GM19035 (cell line): ENCODE results near the gene MOB3B.
"Not testable (repeated sequence)": the region's sequence is repeated elsewhere in the genome, so short reads cannot be mapped to it uniquely, and the experiment has no call there.

ENCODE experiments used
- ATAC-seq: cut with Tn5 transposase; IDR thresholded peaks from one replicate; pipeline ENCODE4 v1.9.1; 2021; ENCODE audit not compliant: unreplicated experiment

MOB3B gene

DNA sequence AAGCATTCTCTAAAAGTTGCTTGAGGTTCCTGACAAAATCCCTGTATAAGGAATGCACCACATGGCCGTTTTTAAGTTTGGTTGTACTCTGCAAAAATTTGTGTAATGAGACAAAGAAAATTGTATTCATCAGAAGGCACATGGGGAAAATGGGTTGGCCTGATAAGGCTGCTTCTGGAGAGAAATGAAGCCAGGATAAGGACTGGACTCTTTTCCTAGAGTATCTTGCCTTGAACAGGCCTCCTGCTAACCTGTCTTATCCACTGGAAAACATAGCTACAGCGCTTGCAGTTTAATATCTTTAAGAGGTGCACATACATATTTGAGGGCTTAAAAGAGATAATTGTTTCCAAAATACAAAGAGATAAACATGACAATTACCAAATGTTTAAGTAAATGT, 46.9 kb downstream of the MOB3B start:
- ATAC-seq: no peak

- no peak for ATAC-seq
These were observed 51.3 kb downstream of the MOB3B start for GRCh38 chr9:27478322-27478721.

GRCh38 chr9:27476870-27477515, 52.6 kb downstream of the MOB3B start:
- no peak for ATAC-seq

DNA sequence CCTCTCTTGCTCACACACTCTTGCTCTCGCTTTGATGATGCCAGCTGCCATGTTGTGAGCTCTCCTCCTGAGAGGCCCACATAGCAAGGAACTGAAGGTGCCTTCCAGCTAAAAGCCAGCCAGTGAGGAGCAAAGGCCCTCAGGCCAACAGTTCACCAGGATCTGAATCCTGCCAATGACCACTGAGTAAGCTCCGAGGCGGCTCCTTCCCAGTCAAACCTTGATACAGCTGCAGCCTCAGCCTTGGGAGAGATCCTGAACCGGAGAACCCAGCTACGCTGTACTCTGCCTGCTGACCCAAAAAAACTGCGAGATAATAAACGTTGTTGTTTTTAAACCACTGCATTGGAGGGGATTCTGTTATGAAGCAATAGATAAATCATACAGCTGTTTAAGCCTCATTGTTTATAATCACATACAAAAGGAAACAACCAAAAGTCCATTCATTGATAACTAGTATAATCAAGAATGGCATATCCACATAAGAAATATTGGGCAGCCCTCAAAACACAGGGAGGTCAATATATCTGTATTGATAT, 54.5 kb downstream of the MOB3B start:
- no peak for ATAC-seq

GRCh38 chr9:27474305-27474704, 55.3 kb downstream of the MOB3B start:
- no peak for ATAC-seq

DNA sequence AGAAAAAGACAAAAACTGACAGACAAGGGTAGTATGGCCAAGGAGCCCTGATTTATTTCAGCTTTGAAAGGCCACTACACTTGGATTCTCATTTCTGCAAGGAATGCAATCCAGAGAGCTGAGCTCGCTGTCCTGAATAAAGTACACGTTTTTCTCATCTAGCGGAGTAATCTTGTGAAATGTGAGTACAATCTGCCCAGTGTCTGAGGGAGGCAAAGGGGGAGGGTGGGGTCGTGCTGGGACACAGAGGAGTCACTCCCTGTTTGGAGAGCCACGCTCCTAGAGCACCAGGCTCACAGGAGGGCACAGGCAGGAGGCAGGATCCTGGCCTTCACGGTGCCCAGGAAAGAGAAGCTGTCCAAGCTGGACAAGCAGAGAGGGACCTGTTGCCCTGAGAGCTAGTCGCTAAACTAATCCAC, 56.5 kb downstream of the MOB3B start:
- ATAC-seq: no peak

- no peak for ATAC-seq
These were observed 57.4 kb downstream of the MOB3B start for GRCh38 chr9:27472195-27472594.

- ATAC-seq: no peak
These were observed 57.8 kb downstream of the MOB3B start for GRCh38 chr9:27471789-27472188.

GRCh38 chr9:27471366-27471765, 58.2 kb downstream of the MOB3B start:
- no peak for ATAC-seq

- no peak for ATAC-seq
These were observed 59.2 kb downstream of the MOB3B start for GRCh38 chr9:27470291-27470856.

DNA sequence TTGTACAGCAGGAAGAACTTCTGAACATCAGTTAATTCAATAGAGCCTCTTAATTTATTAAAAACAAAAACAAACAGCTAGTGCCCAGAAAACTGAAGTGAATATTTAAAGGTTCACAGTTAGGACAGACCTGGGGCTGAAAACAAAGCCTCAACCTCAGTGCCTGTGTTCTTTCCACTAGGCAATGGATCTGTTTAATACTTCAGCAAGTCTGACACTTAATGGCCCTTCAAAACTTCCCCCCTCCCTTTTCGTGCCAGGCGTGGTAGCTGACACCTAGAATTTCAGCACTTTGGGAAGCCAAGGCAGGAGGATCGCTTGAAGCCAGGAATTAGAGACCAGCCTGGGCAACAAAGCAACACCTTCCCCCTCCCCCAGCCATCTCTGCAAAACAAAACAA, 60.1 kb downstream of the MOB3B start:
- ATAC-seq: no peak

DNA sequence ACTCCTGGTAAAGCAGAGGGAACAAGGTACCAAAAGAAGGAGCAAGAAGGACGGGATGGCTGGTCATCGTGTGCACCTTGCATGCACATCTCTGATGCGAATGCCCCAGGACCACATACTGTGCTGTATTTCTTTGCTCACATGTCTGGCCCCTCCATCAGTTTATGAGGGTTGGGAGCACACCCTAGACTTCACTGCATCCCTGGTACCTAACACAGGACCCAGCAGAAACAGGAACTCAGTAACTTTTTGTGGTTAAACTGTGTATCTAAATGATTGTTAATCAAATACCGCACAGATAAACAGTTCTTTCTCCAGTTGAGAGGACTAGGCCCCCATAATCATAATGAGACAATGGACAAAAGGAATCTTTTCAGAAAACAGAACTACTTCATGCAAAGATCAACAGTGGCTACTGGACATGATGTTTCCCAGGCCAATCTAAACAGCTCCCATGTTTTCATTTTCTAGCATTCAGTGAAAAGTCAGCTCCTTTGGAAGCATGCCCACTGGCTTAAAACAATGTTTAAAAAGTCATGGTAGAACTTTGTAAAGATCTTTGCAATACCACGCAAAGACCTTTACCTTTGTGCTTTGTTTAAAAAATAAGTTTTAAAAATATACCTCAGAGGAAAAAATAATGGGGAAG, 61.0 kb downstream of the MOB3B start:
- no peak for ATAC-seq

DNA sequence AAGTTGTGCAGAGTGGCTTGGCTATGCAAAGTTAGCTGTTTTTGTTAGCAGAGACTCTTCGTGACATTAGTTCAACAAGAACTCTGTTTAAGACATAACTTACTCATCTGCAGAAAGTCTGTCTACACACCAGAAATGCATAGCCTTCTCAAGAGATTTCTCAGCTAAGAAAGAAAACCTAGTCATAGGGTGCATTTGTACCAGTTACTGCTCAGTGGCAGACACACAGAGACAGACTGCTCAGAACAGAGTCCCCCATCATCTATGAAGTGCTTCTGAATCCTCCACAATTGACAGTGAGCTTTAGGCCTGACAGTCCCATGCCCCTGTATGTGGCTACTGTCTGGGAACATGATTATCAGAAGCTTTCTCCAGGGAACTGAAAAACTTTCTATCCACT, 61.6 kb downstream of the MOB3B start:
- ATAC-seq: no peak

- ATAC-seq: no peak
These were observed 62.1 kb downstream of the MOB3B start for GRCh38 chr9:27467486-27467885.

DNA sequence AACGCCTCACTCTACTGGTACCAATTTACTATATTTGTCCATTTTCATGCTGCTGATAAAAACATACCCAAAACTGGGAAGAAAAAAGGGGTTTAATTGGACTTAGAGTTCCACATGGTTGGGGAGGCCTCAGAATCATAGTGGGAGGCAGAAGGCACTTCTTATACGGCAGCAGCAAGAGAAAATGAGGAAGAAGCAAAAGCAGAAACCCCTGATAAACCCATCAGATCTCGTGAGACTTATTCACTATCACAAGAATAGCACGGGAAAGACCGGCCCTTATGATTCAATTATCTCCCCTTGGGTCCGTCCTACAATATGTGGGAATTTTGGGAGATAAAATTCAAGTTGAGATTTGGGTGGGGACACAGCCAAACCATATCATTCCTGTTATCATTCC, 63.1 kb downstream of the MOB3B start:
- ATAC-seq: not testable (repeated sequence)

GRCh38 chr9:27464950-27465349, 64.7 kb downstream of the MOB3B start:
- not testable (repeated sequence) for ATAC-seq

DNA sequence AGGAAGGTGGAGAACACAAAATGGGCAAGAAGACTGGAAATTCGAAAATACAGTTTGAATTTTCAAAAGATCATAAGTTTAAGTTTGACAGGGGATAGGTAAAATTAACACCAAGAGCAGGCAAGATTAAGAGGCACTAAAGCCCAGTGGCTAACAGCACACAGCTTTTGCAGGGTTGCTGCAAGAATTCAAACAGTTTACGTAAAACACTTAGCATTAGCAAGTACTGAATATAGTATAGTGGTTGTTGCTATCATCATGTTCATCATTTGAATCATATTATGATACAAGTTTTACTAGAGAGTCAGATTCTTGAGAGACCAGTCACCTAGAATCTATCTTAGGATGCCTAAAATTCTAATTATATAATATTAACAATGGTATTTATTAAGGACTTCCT, 66.8 kb downstream of the MOB3B start:
- ATAC-seq: no peak

DNA sequence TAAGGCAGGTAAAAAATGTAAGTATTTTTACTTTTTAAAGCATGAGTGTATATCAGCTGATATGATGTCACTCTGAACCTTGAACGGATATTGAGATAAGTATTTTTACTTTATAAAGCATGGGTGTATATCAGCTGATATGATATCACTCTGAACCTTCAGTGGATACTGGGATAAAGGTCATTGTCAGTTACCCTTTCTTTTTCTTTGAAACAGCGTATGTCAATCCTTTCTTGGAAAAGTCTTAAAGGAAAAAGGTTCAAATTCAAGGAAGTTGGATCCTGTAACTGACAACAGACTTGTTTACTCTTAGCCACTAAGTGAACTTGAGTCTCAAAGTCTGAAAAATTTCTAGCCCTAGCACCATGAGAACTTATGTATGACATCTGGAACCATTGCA, 67.2 kb downstream of the MOB3B start:
- ATAC-seq: no peak

DNA sequence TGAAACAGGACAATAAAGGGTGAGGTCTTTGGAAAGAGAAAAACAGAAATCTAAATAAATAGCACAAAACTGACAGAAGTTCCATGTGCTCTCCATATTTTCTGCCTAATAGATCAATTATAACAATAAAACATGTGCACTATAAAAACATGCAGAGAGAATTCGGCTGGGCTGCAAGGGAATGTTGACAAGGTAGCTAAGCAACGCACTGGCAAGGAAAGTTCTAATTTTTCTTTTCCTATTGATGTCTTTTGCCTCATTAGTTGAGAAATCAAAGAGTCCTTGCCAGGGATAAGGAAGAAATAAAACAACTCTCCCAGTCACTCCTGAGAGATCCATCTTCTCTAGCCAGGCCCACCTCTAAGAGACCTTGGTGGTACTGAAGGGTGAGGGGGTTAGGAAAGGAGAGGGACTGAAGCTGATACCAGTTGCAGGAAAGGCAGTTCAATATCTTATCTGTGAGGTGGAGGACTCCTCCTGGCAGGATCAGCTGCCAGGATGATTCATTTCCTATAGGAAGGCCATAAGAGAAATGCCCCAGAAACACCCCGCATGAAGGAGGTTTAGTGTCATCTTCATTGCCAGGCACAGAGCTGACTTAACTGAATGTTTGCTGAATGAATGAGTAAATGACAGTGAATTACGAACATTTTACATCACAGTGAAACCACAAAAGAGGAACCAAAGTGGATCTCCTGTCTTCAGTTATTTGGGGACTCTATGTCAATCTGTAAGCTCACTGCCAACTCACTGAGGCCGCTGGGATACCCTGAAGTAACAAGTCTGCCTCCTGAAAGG, 69.2 kb downstream of the MOB3B start:
- no peak for ATAC-seq

GRCh38 chr9:27457445-27457844, 72.2 kb downstream of the MOB3B start:
- ATAC-seq: no peak

GRCh38 chr9:27453860-27454553, 75.6 kb downstream of the MOB3B start:
- ATAC-seq: no peak
